GM21367 (cell line): ENCODE results near the gene TIGD3.

ENCODE experiments used
- ATAC-seq: cut with Tn5 transposase; IDR thresholded peaks from one replicate; pipeline ENCODE4 v1.9.1; 2021; ENCODE audit not compliant: unreplicated experiment

TIGD3 gene, protein sequence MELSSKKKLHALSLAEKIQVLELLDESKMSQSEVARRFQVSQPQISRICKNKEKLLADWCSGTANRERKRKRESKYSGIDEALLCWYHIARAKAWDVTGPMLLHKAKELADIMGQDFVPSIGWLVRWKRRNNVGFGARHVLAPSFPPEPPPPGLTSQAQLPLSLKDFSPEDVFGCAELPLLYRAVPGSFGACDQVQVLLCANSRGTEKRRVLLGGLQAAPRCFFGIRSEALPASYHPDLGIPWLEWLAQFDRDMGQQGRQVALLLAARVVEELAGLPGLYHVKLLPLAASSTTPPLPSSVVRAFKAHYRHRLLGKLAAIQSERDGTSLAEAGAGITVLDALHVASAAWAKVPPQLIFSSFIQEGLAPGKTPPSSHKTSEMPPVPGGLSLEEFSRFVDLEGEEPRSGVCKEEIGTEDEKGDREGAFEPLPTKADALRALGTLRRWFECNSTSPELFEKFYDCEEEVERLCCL

DNA sequence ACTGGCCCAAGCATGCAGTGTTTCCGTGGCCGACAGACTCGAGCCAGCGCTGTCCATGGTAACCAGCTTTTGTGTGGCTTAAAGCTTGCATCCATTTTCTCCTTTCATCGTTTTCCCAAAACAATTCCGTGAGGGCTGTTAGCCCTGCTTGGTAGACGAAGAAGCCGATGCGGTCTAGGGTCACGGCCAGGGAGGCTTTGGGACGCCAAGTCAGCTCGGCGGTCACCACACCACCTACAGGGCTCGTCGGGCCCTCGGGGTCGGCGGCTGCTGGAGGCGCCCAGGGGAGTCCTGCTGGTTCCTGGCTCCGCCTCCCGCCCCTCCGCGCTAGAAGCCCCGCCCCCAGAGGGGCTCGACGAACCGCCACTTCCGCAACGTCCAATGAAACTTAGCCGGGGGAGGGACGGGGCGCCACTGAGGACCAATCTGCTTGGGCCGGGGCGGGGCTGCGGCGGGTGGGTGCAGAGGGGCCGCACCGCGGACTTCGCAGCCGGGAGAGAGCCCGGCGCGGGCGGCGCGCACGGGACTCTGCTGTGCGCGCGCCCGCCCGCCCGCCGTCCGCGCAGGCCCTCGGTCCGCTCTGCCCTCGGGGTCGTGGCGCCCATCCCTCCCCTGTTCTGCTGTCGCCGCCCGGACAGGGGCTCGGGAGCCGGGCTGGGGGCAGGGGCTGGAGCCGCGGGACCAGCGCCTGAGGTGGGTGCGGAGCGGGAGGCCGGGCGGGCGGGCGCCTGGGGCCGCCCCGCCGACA, at the start of gene TIGD3:
Gene TIGD3, plus strand, starts transcription at position 487 of the 748 bp plus-strand sequence. CDS start 1,058 bp downstream, outside the sequence.
- peak; percentile 70 for ATAC-seq

DNA sequence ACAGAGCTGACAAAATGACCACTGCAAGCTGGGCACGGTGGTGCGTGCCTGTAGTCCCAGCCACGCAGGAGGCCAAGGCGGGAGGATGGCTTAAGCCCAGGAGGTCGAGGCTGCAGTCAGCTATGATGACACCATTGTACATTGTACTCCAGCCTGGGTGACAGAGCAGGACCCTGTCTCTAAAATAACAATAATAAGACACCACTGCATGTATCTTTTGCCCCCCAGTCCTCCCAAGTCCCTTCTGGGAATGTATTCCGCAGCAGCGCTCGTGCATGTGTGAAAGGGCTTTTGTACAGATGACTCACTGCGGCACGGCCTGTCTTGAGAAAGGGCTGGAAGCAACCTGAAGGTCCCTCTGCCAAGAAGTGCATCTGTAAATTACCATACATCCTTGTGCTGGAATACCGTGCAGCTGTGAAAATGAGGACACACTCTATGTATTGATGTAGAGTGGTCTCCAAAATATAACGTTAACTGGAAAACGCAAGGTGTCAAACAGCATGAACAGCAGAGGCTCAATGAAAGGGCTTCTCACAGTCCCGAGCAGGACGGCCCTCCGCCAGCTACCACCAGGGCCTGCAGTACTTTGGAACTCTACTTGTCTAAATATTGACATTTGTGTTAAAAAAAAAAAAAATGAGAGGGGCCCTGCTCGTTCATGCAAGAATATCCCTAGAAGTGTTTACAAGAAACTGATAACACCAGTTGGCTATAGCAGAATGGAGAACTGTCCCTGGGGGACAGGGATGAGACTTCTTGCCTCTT, 48.9 kb upstream of the TIGD3 start:
- no peak for ATAC-seq

DNA sequence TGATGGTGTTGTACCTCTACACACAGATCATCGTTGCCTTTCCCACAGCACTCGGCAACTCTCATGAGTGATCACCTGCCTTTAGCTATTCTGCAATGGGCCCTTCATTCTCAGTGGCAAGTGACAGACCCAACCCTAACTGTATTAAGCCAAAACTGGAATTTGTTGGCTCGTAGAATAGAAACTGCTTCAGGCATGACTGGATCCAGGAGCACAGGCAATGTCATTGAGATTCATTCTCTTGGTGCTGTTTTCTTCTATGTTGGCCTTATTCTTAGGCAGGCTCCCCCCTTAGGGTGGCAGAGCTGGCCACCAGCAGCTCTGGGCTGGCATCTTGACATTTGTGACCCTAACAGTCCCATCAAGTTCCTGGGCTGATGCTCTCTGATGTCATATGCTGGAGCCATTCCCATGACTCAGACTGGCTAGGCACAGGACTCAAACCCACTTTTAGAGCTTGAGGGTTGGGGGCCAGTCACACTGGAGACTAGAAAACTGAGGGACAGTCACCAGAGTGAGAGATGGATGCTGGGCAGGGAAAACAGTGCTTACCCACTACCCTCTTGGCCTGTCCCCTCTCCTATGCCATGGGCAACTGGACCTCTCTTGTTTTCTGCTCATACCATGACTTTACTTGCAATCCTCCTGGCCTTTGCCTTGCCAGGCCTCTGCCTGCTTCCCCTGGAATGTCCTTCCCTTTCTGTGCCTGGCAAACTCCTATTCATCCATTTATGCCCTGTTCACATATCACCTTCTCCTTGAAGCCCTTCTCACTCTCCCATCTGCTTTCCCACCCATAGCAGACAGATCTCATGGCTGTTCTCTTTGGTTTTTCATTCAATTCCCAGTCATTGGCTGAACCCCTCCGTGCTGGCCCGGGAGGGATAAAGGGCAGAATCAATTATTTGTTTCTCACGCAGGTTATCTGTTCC, 47.0 kb upstream of the TIGD3 start:
- no peak for ATAC-seq

DNA sequence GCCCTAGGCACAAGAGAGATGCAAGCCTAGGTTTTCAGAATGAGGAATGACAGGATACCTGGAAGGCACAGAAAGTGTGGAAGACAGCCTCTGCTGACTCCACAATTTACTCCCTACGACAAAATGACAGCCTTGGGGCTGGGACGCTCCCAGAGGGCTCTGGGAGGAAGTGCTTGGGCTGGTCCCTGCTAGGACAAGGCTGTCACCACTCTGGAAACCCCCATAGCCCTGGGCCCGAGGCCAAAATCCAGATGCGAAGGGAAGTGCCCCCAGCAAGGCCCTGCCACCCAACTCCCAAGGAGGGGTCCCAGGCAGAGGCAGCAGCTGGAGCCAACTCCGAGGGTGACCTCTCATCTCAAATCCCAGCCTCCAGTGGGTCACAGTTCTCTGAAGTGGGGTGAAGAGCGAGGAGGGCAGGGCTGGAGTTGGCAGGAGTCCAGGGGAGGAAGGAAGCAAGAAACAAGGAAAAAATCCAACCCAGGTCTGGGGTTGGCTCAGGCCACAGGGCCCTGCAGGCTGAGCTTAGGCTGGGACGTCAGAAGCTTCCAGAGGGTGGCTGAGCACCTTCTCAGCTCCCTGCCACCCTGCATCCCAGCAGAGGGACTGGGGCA, 46.2 kb upstream of the TIGD3 start:
- no peak for ATAC-seq

DNA sequence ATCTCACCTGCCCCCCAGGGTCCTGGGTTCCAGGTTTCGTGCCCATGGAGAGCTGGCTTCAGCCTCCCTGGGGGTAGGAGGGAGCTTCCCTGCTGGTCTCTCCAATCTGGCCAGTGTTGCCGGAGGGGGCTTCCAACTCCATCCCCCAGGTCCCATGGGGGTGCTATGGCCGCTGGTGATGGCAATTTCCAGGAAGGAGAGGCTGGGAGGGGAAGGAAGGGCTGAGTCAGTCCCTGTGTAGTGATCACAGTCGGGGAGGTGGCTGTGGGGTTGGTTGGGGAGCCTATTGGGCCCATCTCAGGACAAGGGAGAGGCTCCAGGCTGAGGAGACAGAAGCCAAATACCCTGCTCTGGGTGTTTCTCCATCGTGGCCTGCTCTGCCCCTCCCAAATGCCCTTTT, 45.5 kb upstream of the TIGD3 start:
- no peak for ATAC-seq

DNA sequence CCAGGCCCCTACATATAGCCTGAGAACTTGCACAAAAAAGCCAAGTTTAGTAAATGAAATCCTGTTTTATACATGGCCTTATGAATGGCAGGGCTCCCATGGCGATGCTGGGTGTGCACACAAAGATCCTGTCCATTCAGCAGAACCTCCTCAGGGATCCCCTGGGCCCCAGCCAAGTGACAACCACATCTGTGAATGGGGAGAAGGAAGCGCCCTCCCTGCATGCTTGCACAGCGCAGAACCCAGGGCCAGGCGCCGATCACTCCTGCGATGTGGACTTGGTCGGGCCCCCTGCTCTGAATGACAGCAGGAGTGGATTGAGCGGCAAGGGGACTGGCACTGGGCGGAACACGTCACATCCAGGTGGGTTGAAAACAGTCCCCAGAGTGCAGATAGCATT, 44.3 kb upstream of the TIGD3 start:
- no peak for ATAC-seq

DNA sequence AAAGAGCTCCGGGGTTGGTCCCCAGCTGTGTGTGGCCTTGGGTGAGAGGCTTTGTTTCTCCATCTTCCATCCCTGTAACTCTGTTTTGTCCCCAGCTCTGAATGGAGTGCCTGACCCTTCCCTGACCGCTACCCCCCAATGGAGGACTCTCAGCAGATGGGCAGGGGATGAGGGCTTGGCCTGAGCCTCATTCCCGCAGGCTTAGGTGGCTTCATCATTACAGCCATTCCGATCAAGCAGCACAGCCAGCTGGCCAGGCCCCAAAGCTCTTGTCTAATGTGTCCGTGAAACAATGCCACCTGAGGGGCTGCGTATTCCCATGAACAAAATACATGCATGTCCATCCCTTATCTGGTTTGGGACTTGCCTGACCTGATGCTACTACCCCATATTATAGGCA, 43.8 kb upstream of the TIGD3 start:
- ATAC-seq, result no peak

DNA sequence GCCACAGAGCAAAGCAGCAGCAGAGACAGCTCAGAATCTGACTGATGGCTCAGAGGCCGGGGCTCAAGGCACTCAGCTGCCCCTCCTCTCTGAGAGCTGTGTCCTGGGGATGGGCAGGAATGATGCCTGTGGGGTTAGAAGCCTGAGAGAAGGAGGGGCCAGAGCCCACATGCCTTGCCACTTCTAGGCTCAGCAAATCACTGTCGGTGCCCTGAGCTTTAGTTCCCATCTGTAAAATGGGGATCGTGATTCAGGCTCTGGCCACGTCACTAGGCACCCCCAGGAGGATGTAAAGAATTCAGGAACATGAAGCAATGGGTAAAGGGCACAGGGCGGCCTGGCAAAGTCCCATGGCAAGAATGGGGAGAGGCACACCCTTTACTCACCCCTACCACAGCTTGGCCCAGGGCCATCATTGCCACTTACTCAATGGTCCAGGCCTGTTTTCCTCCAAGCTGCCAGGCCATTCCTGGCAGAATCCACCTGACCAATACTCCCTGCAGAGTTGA, 43.3 kb upstream of the TIGD3 start:
- ATAC-seq, result no peak

DNA sequence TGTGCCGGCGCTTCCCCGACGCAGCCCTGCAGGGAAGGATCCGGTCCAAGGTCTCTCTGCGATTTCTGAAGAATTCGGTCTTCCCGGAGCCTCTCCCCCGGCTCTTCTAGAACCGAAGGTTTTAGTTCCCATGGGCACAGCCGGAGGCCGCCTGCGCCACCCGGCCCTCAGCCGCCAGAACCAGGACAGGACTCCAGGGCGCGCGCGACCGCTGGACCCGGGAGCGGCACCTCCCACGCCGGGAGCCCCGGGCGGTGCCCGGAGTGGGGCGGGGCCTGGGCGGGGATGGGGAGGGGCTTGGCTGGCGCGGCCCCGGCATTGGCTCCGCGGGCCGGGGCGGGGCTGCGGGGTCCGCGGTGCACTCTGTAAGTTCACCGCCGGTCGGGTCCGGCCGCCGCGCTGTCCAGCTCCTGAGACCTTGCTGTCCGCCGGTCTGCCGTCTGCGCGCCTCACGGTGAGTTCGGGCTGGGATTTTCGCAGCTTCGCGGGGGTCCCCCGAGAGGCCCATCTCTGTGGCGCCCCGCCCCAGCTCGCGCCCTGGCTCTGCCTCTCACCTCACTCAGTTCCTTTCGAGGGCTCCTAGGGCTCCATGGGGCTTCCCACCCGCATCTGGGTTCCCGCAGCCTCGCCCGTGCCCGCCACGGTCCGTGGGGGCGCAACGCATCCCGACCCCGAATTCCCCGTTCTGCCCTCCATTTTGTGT, 39.9 kb upstream of the TIGD3 start, which contains the start of gene CDC42EP2:
Gene CDC42EP2, plus strand, starts transcription at position 366 of the 703 bp plus-strand sequence. CDS start 6,033 bp downstream, outside the sequence.
- ATAC-seq, result peak; percentile 65

DNA sequence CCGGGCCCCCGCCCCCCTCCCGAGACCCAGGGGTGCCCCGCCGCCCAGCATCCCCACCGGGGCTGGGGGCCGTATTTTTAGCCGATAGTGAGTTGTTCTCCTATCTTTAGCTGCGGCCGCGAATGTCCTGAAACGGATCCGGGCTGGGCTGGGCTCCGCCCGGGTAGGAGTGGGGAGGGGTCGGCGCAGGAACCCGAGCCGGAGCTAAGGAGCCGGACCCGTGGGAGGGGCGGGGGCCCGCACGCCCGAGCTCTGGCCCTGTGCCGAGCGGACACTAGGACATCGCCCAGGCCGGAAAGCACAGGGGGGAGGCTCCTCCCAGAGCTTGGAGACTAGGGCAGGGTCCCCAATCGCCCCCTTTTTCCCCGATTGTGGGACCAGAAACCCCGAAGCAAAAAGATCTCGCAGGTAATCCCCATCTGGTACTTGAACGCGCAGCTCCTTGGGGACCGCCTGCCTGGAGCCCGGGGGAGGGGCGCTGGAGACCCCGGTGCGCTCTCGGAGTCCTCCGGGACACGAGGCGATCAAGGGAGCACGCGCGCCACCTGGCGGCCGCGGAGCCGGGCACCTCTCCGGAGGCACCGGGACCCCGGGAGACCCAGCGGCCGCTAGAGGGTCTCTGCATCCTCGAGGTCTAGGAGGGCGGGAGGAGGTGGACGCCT, 39.2 kb upstream of the TIGD3 start:
- ATAC-seq, result no peak

DNA sequence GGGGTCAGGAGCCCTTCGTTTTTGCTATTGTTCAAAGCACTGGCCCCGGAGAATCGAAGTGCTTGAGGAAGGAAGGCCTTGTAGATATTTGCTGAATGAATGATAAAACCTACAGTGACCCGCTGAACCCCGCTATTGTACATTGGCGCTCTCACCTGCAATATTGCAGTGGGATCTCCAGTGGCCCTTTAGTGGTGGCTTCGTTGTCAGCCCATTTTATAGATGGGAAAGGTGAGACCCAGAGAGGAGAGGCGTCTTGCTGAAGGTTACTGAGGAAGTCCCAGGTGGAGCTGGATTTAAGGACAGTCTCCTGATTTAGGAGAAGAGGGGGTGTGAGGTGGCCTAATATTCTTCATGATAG, 38.7 kb upstream of the TIGD3 start:
- ATAC-seq, result no peak

DNA sequence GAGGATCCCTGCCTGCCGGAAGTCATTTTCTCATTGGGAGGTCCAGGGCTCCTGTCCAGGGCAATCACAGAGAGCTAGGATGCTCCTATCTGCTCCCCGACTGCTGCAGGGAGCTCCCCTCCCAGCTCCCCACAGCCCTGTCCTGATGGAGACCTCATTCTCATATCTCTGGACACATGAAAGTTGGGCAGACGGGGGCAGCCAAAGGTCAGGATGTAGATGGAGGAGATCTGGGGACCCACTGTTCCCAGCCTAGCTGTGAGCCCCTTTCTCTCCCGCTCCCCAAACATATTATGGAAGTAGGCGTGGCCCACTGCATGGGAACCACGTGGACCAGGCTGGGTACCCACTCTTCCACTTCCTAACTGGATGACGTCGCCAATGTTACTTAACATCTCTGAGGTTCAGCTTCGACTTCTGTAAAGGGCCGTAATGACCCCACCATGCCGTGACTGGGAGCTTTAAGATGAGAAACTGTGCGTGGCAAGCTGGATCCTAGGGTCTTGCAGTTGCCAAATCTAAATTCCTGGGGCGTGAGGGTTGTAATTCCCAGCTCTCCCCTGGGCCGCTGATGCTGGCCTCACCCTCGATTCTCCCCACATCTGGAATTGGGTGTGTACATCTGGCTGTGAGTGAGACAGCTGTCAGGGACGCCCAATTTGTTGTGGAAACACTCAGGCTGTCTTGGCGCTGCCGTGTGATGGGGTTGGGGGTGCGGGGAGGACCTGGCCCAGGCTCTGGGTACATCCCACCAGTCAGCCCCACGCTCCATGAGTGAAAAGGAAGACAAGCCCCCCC, 38.1 kb upstream of the TIGD3 start:
- no peak for ATAC-seq

DNA sequence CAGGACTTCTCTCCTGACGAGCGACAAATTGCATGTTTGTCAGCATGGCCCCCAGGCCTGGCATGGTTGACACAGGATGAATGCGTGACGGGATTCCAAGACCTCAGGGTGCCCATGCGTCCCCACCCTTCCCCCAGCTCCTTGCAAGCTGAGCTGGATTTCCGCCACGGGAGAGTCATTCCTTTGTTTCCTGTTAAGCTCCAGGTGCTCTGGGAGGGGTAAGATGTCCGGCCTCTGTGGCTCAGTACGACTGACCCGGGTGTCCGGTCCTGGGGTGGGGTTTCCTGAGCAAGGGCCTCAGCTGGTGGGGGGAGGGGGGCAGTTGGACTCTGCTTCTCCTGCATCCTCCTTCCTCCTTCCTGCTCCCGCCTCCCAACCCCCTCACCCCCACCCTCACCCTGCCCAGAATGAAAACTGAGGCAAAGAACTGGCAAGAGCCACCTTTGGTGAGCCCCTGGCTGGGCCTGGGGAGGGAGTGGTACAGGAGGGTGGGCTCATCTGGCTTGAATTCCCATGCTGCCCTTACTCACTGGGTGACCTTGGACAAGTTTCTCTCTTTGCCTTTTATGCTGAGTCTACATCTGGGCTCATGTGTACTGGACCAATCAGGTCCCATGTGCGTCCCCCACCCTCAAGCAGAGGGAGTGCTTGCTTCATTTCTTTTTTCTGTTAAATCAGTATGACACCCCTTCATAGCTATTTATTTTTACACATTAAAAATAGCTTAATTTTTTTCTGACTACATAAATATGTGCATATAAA, 37.3 kb upstream of the TIGD3 start:
- no peak for ATAC-seq

DNA sequence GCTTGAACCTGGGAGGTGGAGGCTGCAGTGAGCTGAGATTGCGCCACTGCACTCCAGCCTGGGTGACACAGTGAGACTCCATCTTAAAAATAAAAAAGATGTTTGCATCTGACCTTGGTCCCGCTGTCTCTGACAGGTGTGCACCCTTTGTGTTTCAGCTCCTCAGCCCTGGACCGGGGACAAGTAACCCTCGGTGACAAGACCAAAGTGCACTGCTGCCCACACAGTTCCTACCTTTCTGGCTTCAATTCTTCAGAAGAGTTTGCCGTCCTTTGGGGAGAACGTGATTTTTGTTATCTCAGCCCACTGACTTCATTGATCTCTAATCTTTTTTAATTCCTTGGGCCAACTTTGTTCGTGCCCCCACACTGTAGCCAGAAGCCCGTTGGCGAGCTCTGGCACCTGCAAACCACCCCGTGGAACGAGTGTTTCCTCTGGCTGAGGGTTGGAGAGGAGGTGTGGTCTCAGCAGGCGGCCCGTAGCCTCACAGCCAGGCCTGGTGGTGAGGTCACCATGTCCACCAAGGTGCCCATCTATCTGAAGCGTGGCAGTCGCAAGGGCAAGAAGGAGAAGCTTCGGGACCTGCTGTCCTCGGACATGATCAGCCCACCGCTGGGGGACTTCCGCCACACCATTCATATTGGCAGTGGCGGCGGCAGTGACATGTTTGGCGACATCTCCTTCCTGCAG, 34.0 kb upstream of the TIGD3 start:
- ATAC-seq, result no peak

DNA sequence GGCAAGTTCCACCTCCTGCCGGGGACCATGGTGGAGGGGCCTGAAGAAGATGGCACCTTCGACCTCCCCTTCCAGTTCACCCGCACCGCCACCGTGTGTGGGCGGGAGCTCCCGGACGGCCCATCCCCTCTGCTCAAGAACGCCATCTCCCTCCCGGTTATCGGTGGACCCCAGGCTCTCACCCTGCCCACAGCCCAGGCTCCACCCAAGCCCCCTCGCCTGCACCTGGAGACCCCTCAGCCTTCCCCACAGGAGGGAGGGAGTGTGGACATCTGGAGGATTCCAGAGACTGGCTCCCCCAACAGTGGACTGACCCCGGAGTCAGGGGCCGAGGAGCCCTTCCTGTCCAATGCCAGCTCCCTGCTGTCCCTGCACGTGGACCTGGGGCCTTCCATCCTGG, 33.5 kb upstream of the TIGD3 start:
- no peak for ATAC-seq

DNA sequence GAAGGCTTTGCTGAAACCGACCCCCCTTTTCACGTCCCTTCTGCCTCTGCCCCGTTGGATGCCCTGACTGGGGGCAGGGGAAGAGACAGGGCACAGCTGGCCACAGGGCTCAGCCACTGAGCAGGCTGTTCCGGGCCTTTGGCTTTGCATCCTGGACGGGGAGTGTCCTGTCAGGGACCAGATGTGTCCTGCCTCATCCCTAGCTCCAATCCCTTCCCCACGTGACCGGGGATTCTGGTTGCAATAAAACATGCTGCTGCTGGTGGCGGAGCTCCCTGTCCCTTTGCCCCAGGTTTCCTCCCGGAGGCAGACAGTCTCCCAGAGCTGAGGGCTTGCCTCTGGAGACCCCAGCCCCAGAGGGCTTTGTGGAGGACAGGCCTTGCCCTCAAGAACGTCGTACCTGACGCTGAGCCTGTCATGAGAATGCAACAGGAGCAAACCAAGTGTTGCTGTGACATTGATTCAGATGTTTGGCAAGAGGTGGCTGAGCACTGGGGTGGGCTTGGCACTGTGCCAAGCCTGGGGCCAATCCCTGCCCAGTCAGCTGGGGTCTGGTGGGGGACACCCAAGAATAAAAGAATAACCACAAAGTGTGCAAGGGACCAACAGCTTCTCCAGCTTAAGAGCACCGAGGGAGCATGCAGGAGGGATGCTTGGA, 32.6 kb upstream of the TIGD3 start:
- ATAC-seq, result no peak
